HEK293 (cell line): ENCODE measurements around the gene DZIP1.

Source experiments
- FEZF1 ChIP-seq: fragments of 450-650 bp; formaldehyde crosslinking; IDR thresholded peaks from 2 replicates; pipeline ENCODE4 v1.5.1; 2016; ENCODE audit warnings: missing biosample characterization, missing genetic modification characterization
- GLI2 ChIP-seq: fragments of 450-650 bp; formaldehyde crosslinking; IDR thresholded peaks from 2 replicates; pipeline ENCODE4; 2017; ENCODE audit warnings: missing biosample characterization, missing genetic modification characterization, low read depth, borderline replicate concordance
- MYNN ChIP-seq: fragments of 450-650 bp; formaldehyde crosslinking; IDR thresholded peaks from 2 replicates; pipeline ENCODE4 v1.5.1; 2016; ENCODE audit warnings: missing biosample characterization, missing genetic modification characterization, borderline replicate concordance
- SETDB1 ChIP-seq: IDR thresholded peaks from one replicate; pipeline ENCODE4 v1.6.1; 2017; ENCODE audit warnings: mild to moderate bottlenecking, low read length, moderate library complexity, mixed read lengths; ENCODE audit not compliant: insufficient read length
- TCF7L2 ChIP-seq: IDR thresholded peaks from 2 replicates; pipeline ENCODE4 v1.6.1; 2011; ENCODE audit warnings: low read depth, mild to moderate bottlenecking, inconsistent platforms, low read length, moderate library complexity, borderline replicate concordance
- ZBTB8A ChIP-seq: fragments of 450-650 bp; formaldehyde crosslinking; IDR thresholded peaks from 2 replicates; pipeline ENCODE4 v1.5.1; 2016; ENCODE audit warnings: missing biosample characterization, missing genetic modification characterization
- ZEB2 ChIP-seq: fragments of 450-650 bp; formaldehyde crosslinking; IDR thresholded peaks from 2 replicates; pipeline ENCODE4 v1.5.1; 2016; ENCODE audit warnings: missing biosample characterization, missing genetic modification characterization
- ZFP3 ChIP-seq: fragments of 450-650 bp; formaldehyde crosslinking; IDR thresholded peaks from 2 replicates; pipeline ENCODE4 v1.5.1; 2016; ENCODE audit warnings: low read depth, missing biosample characterization, missing genetic modification characterization
- ZFP37 ChIP-seq: fragments of 450-650 bp; formaldehyde crosslinking; IDR thresholded peaks from 2 replicates; pipeline ENCODE4 v1.5.1; 2016; ENCODE audit warnings: missing biosample characterization, missing genetic modification characterization
- ZNF138 ChIP-seq: fragments of 450-650 bp; formaldehyde crosslinking; IDR thresholded peaks from 2 replicates; pipeline ENCODE4 v1.5.1; 2016; ENCODE audit warnings: missing biosample characterization, missing genetic modification characterization, borderline replicate concordance
- ZNF221 ChIP-seq: fragments of 450-650 bp; formaldehyde crosslinking; IDR thresholded peaks from 2 replicates; pipeline ENCODE4 v1.5.1; 2017; ENCODE audit warnings: missing biosample characterization, missing genetic modification characterization, borderline replicate concordance
- ZNF341 ChIP-seq: fragments of 450-650 bp; formaldehyde crosslinking; IDR thresholded peaks from 2 replicates; pipeline ENCODE4; 2016; ENCODE audit warnings: low read depth, missing biosample characterization, missing genetic modification characterization
- ZNF391 ChIP-seq: fragments of 450-650 bp; formaldehyde crosslinking; IDR thresholded peaks from 2 replicates; pipeline ENCODE4 v1.5.1; 2016; ENCODE audit warnings: low read depth, missing biosample characterization, missing genetic modification characterization, borderline replicate concordance
- ZNF514 ChIP-seq: fragments of 450-650 bp; formaldehyde crosslinking; IDR thresholded peaks from 2 replicates; pipeline ENCODE4 v1.5.1; 2016; ENCODE audit warnings: missing biosample characterization, missing genetic modification characterization
- ZNF548 ChIP-seq: fragments of 450-650 bp; formaldehyde crosslinking; IDR thresholded peaks from 2 replicates; pipeline ENCODE4 v1.5.1; 2016; ENCODE audit warnings: missing biosample characterization, missing genetic modification characterization
- ZNF580 ChIP-seq: fragments of 450-650 bp; formaldehyde crosslinking; IDR thresholded peaks from 2 replicates; pipeline ENCODE4 v1.5.1; 2016; ENCODE audit warnings: missing biosample characterization, missing genetic modification characterization
- ZSCAN30 ChIP-seq: fragments of 450-650 bp; IDR thresholded peaks from 2 replicates; pipeline ENCODE4 v1.5.1; 2018; ENCODE audit warnings: missing biosample characterization, mild to moderate bottlenecking, missing genetic modification characterization, moderate library complexity
- TF ChIP-seq, protein P1 (sequence below): fragments of 450-650 bp; formaldehyde crosslinking; IDR thresholded peaks from 2 replicates; pipeline ENCODE4 v1.5.1; 2016; ENCODE audit warnings: missing biosample characterization, missing genetic modification characterization
- TF ChIP-seq, protein P2 (sequence below): fragments of 450-650 bp; formaldehyde crosslinking; IDR thresholded peaks from 2 replicates; pipeline ENCODE4 v1.5.1; 2016; ENCODE audit warnings: missing biosample characterization, missing genetic modification characterization
- TF ChIP-seq, protein P3 (sequence below): fragments of 450-650 bp; formaldehyde crosslinking; optimal IDR thresholded peaks from 2 replicates; pipeline ENCODE3; 2016; ENCODE audit warnings: missing biosample characterization, mild to moderate bottlenecking, missing genetic modification characterization
- TF ChIP-seq, protein P4 (sequence below): fragments of 450-650 bp; IDR thresholded peaks from 2 replicates; pipeline ENCODE4 v1.5.1; 2018; ENCODE audit warnings: missing biosample characterization, mild to moderate bottlenecking, missing genetic modification characterization
- TF ChIP-seq, protein P5 (sequence below): fragments of 450-650 bp; formaldehyde crosslinking; IDR thresholded peaks from 2 replicates; pipeline ENCODE4 v1.5.1; 2016; ENCODE audit warnings: missing biosample characterization, missing genetic modification characterization

DZIP1 gene

GRCh38 chr13:95676105-95676761, 31.7 kb upstream of the DZIP1 start (continued):
- TF ChIP-seq, protein P1, sequence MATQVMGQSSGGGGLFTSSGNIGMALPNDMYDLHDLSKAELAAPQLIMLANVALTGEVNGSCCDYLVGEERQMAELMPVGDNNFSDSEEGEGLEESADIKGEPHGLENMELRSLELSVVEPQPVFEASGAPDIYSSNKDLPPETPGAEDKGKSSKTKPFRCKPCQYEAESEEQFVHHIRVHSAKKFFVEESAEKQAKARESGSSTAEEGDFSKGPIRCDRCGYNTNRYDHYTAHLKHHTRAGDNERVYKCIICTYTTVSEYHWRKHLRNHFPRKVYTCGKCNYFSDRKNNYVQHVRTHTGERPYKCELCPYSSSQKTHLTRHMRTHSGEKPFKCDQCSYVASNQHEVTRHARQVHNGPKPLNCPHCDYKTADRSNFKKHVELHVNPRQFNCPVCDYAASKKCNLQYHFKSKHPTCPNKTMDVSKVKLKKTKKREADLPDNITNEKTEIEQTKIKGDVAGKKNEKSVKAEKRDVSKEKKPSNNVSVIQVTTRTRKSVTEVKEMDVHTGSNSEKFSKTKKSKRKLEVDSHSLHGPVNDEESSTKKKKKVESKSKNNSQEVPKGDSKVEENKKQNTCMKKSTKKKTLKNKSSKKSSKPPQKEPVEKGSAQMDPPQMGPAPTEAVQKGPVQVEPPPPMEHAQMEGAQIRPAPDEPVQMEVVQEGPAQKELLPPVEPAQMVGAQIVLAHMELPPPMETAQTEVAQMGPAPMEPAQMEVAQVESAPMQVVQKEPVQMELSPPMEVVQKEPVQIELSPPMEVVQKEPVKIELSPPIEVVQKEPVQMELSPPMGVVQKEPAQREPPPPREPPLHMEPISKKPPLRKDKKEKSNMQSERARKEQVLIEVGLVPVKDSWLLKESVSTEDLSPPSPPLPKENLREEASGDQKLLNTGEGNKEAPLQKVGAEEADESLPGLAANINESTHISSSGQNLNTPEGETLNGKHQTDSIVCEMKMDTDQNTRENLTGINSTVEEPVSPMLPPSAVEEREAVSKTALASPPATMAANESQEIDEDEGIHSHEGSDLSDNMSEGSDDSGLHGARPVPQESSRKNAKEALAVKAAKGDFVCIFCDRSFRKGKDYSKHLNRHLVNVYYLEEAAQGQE (tag by site-specific recombination): peak; percentile 51; the same call in 1 of the 2 replicates
- TF ChIP-seq, protein P2, sequence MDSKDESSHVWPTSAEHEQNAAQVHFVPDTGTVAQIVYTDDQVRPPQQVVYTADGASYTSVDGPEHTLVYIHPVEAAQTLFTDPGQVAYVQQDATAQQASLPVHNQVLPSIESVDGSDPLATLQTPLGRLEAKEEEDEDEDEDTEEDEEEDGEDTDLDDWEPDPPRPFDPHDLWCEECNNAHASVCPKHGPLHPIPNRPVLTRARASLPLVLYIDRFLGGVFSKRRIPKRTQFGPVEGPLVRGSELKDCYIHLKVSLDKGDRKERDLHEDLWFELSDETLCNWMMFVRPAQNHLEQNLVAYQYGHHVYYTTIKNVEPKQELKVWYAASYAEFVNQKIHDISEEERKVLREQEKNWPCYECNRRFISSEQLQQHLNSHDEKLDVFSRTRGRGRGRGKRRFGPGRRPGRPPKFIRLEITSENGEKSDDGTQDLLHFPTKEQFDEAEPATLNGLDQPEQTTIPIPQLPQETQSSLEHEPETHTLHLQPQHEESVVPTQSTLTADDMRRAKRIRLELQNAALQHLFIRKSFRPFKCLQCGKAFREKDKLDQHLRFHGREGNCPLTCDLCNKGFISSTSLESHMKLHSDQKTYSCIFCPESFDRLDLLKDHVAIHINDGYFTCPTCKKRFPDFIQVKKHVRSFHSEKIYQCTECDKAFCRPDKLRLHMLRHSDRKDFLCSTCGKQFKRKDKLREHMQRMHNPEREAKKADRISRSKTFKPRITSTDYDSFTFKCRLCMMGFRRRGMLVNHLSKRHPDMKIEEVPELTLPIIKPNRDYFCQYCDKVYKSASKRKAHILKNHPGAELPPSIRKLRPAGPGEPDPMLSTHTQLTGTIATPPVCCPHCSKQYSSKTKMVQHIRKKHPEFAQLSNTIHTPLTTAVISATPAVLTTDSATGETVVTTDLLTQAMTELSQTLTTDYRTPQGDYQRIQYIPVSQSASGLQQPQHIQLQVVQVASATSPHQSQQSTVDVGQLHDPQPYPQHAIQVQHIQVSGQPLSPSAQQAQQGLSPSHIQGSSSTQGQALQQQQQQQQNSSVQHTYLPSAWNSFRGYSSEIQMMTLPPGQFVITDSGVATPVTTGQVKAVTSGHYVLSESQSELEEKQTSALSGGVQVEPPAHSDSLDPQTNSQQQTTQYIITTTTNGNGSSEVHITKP (tag by site-specific recombination): 0 out of 2 replicates have a peak, but pooled peaks have one; percentile 36
- no peak for TF ChIP-seq MYNN
- no peak for TF ChIP-seq ZFP3 (tag by site-specific recombination)
- TF ChIP-seq, protein P3, sequence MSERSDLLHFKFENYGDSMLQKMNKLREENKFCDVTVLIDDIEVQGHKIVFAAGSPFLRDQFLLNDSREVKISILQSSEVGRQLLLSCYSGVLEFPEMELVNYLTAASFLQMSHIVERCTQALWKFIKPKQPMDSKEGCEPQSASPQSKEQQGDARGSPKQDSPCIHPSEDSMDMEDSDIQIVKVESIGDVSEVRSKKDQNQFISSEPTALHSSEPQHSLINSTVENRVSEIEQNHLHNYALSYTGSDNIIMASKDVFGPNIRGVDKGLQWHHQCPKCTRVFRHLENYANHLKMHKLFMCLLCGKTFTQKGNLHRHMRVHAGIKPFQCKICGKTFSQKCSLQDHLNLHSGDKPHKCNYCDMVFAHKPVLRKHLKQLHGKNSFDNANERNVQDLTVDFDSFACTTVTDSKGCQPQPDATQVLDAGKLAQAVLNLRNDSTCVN (tag by site-specific recombination): no peak
- TF ChIP-seq ZNF221 (tag by site-specific recombination): no peak
- TF ChIP-seq ZBTB8A (tag by site-specific recombination): no peak
- no peak for TF ChIP-seq TCF7L2
- 0 out of 2 replicates have a peak, but pooled peaks have one; percentile 61 for TF ChIP-seq ZSCAN30 (tag by site-specific recombination)
- TF ChIP-seq, protein P4, sequence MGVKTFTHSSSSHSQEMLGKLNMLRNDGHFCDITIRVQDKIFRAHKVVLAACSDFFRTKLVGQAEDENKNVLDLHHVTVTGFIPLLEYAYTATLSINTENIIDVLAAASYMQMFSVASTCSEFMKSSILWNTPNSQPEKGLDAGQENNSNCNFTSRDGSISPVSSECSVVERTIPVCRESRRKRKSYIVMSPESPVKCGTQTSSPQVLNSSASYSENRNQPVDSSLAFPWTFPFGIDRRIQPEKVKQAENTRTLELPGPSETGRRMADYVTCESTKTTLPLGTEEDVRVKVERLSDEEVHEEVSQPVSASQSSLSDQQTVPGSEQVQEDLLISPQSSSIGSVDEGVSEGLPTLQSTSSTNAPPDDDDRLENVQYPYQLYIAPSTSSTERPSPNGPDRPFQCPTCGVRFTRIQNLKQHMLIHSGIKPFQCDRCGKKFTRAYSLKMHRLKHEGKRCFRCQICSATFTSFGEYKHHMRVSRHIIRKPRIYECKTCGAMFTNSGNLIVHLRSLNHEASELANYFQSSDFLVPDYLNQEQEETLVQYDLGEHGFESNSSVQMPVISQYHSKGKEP: no peak
- TF ChIP-seq ZNF391: 0 out of 2 replicates have a peak, but pooled peaks have one; percentile 48
- peak; percentile 26 for TF ChIP-seq ZNF341
- no peak for TF ChIP-seq GLI2 (tag by site-specific recombination)
- TF ChIP-seq ZEB2 (tag by site-specific recombination): peak; percentile 81; the same call in 1 of the 2 replicates
- no peak for TF ChIP-seq ZNF514 (tag by site-specific recombination)
- TF ChIP-seq, protein P5, sequence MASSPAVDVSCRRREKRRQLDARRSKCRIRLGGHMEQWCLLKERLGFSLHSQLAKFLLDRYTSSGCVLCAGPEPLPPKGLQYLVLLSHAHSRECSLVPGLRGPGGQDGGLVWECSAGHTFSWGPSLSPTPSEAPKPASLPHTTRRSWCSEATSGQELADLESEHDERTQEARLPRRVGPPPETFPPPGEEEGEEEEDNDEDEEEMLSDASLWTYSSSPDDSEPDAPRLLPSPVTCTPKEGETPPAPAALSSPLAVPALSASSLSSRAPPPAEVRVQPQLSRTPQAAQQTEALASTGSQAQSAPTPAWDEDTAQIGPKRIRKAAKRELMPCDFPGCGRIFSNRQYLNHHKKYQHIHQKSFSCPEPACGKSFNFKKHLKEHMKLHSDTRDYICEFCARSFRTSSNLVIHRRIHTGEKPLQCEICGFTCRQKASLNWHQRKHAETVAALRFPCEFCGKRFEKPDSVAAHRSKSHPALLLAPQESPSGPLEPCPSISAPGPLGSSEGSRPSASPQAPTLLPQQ: peak; percentile 38
- peak; percentile 58 for TF ChIP-seq ZNF580 (tag by site-specific recombination)
- TF ChIP-seq ZNF138 (tag by site-specific recombination): no peak
- peak; percentile 32; the same call in 1 of the 2 replicates for TF ChIP-seq FEZF1 (tag by site-specific recombination)
- no peak for TF ChIP-seq SETDB1
- 0 out of 2 replicates have a peak, but pooled peaks have one; percentile 29 for TF ChIP-seq ZFP37 (tag by site-specific recombination)
- TF ChIP-seq ZNF548 (tag by site-specific recombination): no peak
